Rectal smooth muscle tissue (tissue), 1 donor: ENCODE measurements around the gene SGK1.
"Not testable (repeated sequence)": the region's sequence is repeated elsewhere in the genome, so short reads cannot be mapped to it uniquely, and the experiment has no call there.

Source experiments
- H3K27ac ChIP-seq: one replicate; pipeline ENCODE4 v1.7.0; 2013; ENCODE audit warnings: low read depth, low read length, inconsistent platforms
- H3K27me3 ChIP-seq: one replicate; pipeline ENCODE4 v1.7.0; 2013; ENCODE audit warnings: low read length; ENCODE audit not compliant: control insufficient read depth, insufficient read depth
- H3K36me3 ChIP-seq: one replicate; pipeline ENCODE4 v1.7.0; 2013; ENCODE audit warnings: low read length; ENCODE audit not compliant: control insufficient read depth, insufficient read depth
- H3K4me1 ChIP-seq: one replicate; pipeline ENCODE4 v1.7.0; 2013; ENCODE audit warnings: low read length; ENCODE audit not compliant: control insufficient read depth, insufficient read depth
- H3K4me3 ChIP-seq: one replicate; pipeline ENCODE4 v1.7.0; 2013; ENCODE audit warnings: low read length
- H3K9ac ChIP-seq: one replicate; pipeline ENCODE4 v1.7.0; 2013; ENCODE audit warnings: low read length

Gene SGK1

GRCh38 chr6:134197685-134198084 lies 120.2 kb downstream of the SGK1 start:
- H3K27ac ChIP-seq, H3K4me1 ChIP-seq, H3K4me3 ChIP-seq, H3K36me3 ChIP-seq, H3K9ac ChIP-seq, H3K27me3 ChIP-seq: not testable (repeated sequence)

GRCh38 chr6:134196568-134197193 lies 121.2 kb downstream of the SGK1 start:
- no peaks in the 10 kb centered on the region for H3K4me1 ChIP-seq
- no peaks in the 10 kb centered on the region for H3K27me3 ChIP-seq
- no peak overlapping the region for H3K27ac ChIP-seq
- H3K36me3 ChIP-seq = no peaks in the 10 kb centered on the region
- H3K4me3 ChIP-seq = no peak overlapping the region
- no peak overlapping the region for H3K9ac ChIP-seq

- no peak overlapping the region for H3K4me3 ChIP-seq
- no peaks in the 10 kb centered on the region for H3K36me3 ChIP-seq
- no peak overlapping the region for H3K27ac ChIP-seq
- H3K9ac ChIP-seq = no peak overlapping the region
- no peaks in the 10 kb centered on the region for H3K4me1 ChIP-seq
- no peaks in the 10 kb centered on the region for H3K27me3 ChIP-seq
Measured at GRCh38 chr6:134195985-134196384, 121.9 kb downstream of the SGK1 start.

- no peaks in the 10 kb centered on the region for H3K27me3 ChIP-seq
- H3K4me3 ChIP-seq = no peak overlapping the region
- no peaks in the 10 kb centered on the region for H3K4me1 ChIP-seq
- H3K36me3 ChIP-seq = no peaks in the 10 kb centered on the region
- no peak overlapping the region for H3K9ac ChIP-seq
- no peak overlapping the region for H3K27ac ChIP-seq
Measured at GRCh38 chr6:134195164-134195906, 122.6 kb downstream of the SGK1 start.

- Histone ChIP-seq H3K27me3 (no peaks in the 10 kb centered on the region), H3K4me3 (no peak overlapping the region), H3K27ac (no peak overlapping the region), H3K9ac (no peak overlapping the region), H3K36me3 (no peaks in the 10 kb centered on the region), H3K4me1 (no peaks in the 10 kb centered on the region)
Measured at GRCh38 chr6:134193536-134194498, 124.1 kb downstream of the SGK1 start.

- H3K27ac ChIP-seq, H3K36me3 ChIP-seq, H3K27me3 ChIP-seq, H3K4me1 ChIP-seq, H3K9ac ChIP-seq, H3K4me3 ChIP-seq: not testable (repeated sequence)
Measured at GRCh38 chr6:134192609-134193008, 125.3 kb downstream of the SGK1 start.

GRCh38 chr6:134190883-134191282 lies 127.0 kb downstream of the SGK1 start:
- Histone ChIP-seq H3K27ac (no peak overlapping the region), H3K4me3 (no peak overlapping the region), H3K4me1 (no peaks in the 10 kb centered on the region), H3K36me3 (no peaks in the 10 kb centered on the region), H3K9ac (no peak overlapping the region), H3K27me3 (no peaks in the 10 kb centered on the region)

GRCh38 chr6:134187751-134188150 lies 130.2 kb downstream of the SGK1 start:
- no peaks in the 10 kb centered on the region for H3K36me3 ChIP-seq
- no peak overlapping the region for H3K4me3 ChIP-seq
- H3K4me1 ChIP-seq = no peaks in the 10 kb centered on the region
- H3K27ac ChIP-seq = no peak overlapping the region
- H3K27me3 ChIP-seq = no peaks in the 10 kb centered on the region
- H3K9ac ChIP-seq = no peak overlapping the region

GRCh38 chr6:134187154-134187553 lies 130.8 kb downstream of the SGK1 start:
- no peak overlapping the region for H3K27ac ChIP-seq
- H3K36me3 ChIP-seq = no peaks in the 10 kb centered on the region
- no peaks in the 10 kb centered on the region for H3K4me1 ChIP-seq
- H3K4me3 ChIP-seq = no peak overlapping the region
- H3K9ac ChIP-seq = no peak overlapping the region
- no peaks in the 10 kb centered on the region for H3K27me3 ChIP-seq

- Histone ChIP-seq H3K4me1 (no peaks in the 10 kb centered on the region), H3K4me3 (no peak overlapping the region), H3K27ac (no peak overlapping the region), H3K27me3 (no peaks in the 10 kb centered on the region), H3K36me3 (no peaks in the 10 kb centered on the region), H3K9ac (no peak overlapping the region)
Measured at GRCh38 chr6:134186355-134186754, 131.6 kb downstream of the SGK1 start.

- Histone ChIP-seq H3K4me1 (no peaks in the 10 kb centered on the region), H3K4me3 (no peak overlapping the region), H3K9ac (no peak overlapping the region), H3K36me3 (no peaks in the 10 kb centered on the region), H3K27me3 (no peaks in the 10 kb centered on the region), H3K27ac (no peak overlapping the region)
Measured at GRCh38 chr6:134185277-134185676, 132.6 kb downstream of the SGK1 start.

GRCh38 chr6:134183844-134184243 lies 134.1 kb downstream of the SGK1 start:
- Histone ChIP-seq H3K4me3 (no peak overlapping the region), H3K4me1 (no peaks in the 10 kb centered on the region), H3K36me3 (no peaks in the 10 kb centered on the region), H3K27me3 (no peaks in the 10 kb centered on the region), H3K9ac (no peak overlapping the region), H3K27ac (no peak overlapping the region)
